Fibroblast of skin of left quadriceps (primary cell): Measurements from ENCODE around the gene RALGAPA2.
A peak's percentile ranks its signal among the peaks of the same experiment; 100 is the strongest.

Experiments used
- DNase-seq, 2 experiments: peaks; one replicate each; pipeline ENCODE4 v3.0.0-alpha.2; 2013; ENCODE audit warnings: low read depth in 2 of 2

The RALGAPA2 gene

DNA sequence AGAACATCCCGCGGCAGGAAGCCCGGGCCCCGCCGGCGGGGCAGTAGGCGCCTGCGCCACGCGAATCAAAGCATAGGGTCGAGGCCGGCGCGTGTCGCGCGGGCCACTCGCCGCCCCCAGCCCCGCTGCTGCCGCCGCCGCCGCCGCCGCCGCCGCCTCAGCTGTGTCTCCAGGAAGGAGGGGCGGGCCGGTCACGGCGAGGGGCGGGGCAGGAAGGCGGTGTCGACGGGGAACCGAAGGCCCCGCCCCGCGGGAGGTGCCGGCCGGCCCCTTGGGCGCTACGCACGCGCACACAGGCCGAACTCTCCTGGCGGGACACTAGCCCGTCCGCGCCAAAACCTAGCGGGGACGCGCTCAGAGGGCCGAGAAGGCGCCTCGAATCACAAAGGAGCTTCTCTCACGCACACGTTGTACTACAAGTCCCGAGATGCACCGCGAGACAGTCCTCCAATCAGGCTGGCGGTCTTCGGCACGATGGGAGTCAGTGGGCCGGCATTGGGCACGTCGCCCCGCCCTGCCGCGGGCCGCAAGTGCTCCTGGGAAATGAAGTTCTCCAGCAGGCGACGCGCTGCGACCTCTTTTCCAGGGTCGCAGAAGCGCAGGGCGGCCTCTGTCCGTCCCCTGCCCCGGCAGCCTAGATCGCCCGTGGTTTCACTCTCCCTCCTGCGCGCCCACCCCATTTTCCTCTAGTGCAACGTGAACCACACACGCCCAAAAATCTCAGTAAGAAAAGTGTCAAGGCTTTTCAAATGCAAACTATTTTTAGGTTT, at the start of gene RALGAPA2:
TSS of gene RALGAPA2 (minus strand) at position 171 of the 770 bp plus-strand sequence. CDS start at position 7, 164 bp downstream.
- peak; percentile 97 for DNase-seq

DNA sequence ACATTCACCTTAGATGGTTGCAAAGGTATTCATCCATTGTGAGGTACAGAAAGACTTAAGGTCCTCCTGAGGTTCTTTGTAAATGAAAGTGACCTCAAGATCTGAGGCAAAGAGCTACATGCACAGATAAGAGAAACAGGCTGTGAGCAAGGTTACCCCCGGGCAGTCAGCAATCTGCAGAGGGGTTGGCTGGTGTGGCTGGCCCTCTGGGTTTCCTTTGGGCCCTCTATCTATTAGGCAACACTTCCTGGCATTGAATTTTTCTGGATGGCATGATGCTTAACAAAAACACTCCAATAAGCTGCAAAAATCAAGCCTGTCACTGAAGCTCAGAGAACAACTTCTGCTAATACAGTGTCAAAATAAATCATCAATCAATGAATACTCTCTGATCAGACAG, 48.9 kb upstream of the RALGAPA2 start:
- no peak for DNase-seq

DNA sequence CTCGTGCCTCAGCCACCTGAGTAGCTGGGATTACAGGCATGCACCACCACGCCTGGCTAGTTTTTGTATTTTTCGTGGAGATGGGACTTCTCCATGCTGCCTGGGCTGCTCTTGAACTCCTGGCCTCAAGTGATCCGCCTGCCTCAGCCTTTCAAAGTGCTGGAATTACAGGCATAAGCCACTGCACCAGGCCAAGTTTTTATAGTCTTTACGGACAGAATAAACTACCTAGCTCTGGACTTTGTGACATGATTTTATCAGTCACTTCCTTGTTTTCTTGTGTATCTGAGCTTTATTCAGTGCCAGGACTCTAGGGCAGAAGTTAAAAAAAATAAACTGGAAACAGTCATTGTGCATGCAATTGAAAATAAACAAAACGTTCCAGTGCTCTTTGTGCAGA, 46.7 kb upstream of the RALGAPA2 start:
- DNase-seq, result no peak

DNA sequence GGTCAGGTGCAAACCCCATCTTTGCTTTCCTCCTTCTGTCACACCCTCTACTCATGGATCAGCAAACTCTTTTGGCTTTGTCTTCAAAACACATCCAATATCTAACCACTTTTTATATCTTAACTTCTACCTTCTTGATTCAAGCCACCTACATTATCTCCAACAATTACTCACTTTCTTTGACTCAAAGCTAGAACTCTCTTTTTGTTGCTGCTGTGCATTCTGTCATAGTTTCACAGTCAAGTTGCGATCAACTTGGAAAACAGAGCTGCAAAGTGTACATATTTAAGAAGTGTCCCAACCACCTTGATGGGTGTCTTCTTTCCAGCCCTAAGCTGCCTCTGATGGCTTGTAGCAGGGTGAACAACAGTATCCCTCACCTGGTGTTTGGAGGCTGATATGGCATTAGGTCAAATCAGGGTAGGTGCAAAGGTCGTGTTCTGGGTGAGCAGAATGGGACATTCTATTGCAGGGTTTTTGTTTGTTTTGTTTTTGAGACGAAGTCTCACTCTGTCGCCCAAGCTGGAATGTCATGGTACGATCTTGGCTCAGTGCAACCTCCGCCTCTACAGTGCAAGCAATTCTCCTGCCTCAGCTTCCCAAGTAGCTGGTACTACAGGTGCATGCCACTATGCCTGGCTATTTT, 43.4 kb upstream of the RALGAPA2 start:
- DNase-seq, result no peak

DNA sequence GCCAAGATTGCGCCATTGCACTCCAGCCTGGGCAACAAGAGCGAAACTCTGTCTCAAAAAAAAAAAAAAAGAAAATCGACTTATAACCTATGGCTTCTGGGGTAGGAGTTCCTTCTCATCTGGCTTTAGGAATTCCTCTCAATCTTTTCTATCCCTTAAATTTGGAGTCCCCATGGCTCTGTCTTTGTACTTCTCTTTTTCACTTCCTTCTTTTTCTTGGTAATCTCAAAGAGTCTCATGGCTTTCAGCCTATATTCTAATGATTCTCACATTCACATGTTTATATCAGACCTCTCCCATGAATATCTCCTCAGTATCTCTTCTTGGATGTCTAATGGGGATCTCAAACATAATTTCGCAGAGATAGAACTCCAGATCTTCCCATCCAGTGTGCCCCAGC, 42.8 kb upstream of the RALGAPA2 start:
- DNase-seq, result no peak

DNA sequence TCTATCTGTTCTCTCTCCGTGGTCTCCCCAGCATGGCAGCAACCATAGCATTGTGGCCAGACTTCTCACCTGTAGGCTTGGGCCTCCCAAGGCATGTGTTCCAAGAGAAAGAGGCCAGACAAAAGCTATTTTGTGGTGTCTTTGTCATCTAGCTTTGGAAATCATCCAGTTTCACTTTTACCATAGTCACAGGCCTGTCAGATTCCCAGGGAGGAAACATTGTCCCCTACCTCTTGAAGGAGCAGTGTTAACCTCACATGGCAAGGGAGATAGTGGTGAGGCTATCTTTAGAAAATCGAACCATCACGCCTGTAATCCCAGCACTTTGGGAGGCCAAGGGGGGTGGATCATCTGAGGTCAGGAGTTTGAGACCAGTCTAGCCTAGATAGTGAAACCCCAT, 42.3 kb upstream of the RALGAPA2 start:
- no peak for DNase-seq

DNA sequence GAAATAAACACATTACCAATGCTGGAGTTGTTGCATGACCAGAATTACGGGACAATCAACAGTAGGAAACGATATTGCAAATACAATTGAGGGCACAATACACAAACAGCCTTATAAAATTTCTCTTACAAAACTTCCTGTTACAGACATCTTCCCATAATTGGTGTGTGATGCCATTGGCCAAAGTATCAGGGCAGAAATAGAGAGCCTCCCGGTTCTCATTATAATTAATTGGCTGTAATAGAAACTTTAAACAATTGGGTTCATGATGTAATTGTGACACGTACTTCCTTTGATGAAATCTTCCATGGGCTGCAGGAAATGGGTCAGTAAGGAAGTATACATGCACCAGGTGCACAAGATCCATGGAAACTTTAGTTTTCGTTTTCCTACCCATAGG, 40.3 kb upstream of the RALGAPA2 start:
- DNase-seq, result no peak

DNA sequence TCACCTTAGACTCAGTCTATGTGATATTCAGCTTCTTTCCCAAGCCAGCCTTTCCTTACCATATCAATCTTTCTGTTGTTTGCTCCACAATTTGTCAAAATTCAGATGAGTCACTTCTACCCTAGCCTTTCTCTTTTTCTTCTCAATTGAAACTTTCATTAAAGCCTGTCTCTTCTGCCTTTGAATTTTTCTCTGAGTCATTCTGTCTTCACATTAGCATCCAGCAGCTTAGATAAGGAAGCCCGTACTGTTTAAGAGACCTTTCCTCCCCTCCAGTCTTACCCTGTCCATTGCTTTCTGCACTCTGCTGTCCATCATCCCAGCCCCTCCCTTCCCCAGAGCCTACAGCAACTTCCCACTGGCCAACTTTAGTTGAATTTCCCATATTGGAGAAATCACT, 34.9 kb upstream of the RALGAPA2 start:
- DNase-seq, result no peak

DNA sequence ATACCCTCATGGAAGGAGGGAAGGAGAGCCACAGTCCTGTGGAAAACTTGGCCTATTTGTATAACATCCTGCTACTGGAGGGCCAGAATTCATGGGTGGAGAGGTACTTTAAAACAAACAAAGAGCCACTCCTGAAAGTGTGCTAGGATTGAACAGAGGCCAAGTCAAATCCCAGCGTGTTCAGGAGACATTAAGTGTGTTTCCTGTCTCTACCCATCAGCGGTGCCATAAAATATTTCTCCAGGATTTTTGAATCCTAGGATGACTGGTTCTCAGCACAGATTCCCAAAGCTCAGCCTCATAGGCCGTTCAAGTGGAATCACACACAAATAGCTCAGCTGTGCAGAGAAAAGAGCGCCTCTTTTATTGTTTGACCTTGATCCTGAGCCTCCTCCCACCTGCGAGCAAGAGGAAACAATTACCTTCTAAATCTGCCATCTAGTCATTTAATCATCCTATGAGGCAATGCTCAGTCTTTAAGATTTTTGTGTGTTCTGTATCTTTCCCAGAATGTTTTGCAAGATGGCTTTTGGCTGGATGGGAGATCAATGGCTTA, 31.8 kb upstream of the RALGAPA2 start:
- no peak for DNase-seq

DNA sequence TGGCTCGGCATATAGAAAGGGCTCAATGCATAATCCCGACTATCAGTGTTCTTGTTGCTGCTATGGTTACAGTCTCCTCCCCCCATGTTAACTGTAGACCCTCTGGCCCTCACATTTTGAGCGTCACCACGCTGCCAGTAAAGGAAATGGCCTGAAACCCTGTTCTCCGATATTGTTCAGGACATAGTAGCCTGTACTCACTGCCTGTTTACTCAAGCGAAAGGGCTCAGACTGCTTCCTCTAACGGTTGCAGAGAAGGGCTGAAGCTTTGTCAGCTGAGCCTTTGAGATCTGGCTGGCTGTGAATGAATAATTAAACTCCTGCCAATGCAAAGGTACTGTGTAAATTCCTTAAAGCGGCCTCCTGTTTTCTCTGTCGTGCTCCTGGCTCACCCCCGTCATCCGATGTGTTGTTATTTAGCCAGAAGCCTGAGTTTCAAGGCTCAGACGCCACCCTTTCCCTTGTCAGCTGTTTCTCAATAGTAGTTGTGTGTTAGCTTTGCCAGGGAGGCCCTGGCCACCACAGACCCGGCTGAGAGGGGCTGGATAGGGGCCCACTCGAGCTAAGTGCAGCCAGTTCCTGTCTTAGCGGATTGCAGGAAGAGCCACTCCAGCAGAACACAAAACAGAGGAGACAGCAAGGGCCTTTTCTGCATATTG, 31.2 kb upstream of the RALGAPA2 start:
- DNase-seq, result no peak

DNA sequence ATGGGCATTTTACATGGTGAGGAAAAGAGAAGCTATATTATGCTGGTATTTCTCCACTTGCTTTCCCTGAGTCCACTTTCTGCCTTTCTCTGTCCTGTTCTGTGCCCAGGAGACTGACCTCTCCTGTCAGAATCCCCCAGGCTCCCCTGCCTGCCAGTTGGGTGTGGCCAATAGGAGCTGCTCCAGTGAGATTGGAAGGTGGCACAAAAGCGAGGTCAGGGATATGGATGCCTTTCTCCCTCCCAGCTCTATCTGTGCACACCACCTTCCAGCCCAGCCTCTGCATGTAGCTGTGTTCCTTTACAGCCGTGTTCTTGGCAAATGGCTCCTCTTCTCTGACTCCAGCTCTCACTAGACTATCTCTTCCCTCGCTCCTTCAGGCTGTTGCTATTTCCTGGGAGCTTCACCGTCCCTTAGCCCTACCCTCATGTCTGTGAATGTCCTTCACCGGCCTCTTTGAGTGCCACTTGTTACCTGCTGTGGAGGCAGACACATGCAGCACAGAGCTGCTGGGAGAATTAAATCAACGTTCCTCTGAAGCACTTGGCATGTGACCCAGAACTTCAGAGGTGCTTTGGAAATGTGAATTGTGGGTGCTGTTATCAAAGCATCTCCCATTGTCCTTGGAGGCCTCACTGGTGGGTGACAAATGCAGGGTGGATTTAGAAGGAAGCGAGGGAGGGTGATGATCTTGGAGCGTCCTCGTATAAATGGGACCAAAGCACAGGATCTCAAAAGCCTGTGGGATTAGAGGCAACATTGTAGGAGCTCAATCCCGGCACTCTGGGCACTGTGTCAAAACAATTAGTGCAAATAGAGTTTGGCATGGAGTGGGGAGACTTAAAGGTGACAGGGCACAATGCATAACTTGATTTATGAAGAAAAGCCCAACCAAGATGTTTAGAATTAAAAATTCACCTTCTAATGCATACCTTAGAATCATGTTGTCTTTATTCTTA, 28.9 kb upstream of the RALGAPA2 start:
- no peak for DNase-seq

DNA sequence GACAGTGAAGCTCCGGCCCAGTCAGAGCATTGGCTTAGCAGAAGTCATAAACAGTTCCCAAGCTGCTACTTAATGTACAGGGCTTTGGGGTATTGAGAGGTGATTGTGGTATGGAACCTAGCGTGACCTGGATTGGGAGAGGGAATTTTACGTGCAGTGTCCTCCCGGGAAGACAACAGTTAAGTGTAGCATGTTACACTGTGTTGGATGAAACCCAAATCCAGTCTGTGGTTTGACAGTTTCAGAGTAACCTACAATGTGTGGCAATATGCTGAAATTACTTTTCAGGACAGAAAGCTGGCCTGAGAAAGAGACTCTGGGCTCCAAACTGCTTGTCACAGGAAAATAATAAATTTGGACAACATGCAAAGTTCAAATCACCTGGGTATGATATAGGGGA, 28.1 kb upstream of the RALGAPA2 start:
- DNase-seq, result no peak

DNA sequence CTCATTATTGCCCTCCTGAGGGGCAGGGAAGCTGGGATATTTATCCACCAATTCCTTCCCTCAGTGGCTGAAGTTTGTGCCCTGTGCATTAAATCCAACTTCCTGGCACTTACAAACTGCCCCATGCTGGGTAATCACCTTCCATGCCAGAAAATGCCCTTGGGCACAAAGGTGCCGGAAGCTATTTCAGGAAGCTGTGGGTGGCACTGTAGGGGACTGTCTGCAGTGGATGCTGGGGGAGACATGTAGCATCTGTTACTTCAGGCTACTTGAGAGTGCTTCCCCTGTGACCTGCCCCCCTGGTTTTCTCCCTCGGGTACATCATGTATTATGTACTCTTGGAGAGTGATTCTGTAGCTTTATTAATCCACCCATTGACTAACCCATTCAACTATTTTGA, 24.7 kb upstream of the RALGAPA2 start:
- DNase-seq, result no peak

DNA sequence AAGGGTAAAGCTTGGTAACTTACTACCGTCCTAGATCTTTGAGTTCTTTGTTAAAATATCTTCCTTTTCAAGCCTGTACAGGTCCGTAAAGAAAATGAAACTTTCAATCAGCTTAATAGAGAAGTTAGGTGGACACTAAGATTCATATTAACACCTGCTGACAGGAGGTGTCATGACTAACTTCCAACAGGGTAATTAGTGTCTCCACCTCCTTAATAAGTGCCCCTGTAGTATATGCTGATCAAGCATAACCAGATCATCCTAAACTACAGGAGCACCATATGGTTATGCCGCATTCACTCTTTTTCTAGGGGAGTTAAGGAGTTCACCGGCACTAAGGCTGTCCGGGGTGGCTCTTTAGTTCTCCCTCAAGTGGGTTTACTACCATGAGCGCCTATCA, 23.9 kb upstream of the RALGAPA2 start:
- DNase-seq, result no peak

DNA sequence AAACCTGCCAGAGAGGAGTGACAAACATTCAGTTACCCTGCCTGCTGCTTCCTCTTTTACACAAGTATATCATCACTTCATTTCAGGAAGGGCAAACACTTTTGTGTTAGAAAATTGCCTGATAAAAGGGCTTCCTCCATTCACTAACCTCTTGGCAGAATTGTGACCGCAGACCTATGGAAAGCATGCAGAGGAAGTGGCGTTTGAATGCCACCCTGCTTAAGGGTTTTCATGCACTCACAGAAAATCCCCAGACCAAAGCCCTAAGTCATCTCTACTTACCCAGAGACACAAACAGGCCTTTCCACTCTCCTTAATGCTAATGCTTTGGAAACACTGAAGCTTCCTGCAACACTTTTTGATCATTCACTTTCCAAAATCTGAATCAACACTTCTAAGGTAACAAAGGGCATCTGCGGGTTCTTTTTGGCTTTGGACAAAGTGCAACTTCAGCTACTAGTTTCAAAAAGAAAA, 22.1 kb upstream of the RALGAPA2 start:
- DNase-seq, result no peak

DNA sequence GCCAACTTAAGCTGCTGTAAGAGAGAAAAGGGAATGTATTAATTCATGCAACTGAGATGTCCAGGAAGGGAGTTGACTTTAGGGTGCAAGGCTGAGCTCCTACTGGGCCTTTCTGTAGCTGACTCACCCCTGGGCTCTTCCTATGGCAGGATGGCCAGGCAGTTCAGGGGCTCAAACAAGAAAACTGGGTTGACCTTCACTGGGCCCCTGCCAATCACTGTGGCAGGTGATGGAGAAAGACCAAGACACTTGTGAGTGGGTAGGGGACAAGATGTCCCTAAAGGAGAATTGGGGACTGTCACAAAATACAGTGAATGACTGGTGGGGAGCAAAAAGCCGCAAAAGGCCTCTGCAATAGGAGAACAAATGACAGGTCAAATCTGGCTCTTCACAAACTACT, 21.5 kb upstream of the RALGAPA2 start:
- DNase-seq, result no peak

DNA sequence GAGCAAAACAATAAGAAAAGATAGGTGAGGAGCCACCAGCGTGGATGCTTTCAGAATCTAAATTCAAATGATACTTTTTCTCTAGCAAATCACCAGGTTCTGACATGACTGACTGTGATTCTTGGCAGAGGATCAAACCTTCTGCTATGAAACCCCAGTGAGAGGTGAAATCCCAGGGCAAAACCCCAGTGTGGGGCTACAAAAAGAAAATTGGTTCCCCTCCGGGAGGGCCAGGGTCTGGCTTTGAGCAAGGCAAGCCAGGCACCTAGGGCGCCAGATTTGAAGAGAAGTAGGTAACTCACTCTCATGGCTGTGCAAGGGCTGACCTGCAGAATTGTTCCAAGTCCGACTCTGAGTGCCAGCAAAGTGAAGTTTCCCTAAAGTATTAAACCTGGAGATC, 20.2 kb upstream of the RALGAPA2 start:
- DNase-seq, result no peak

DNA sequence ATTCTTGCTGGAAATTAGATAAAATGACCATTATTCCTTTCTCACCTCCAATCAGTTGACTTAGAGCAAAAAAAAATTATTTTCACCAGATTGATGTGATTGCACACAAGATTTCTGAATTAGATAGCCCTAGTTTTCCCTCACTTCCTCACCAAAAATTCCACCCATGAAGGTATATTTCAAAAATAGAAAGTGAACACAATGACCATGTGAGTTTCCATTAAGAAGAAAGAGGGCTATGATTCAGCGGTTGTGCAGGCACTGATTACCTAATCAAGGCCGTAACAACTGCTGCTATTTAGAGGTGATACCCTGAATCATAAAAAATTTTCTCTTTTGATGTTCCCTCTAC, 19.5 kb upstream of the RALGAPA2 start:
- no peak for DNase-seq

DNA sequence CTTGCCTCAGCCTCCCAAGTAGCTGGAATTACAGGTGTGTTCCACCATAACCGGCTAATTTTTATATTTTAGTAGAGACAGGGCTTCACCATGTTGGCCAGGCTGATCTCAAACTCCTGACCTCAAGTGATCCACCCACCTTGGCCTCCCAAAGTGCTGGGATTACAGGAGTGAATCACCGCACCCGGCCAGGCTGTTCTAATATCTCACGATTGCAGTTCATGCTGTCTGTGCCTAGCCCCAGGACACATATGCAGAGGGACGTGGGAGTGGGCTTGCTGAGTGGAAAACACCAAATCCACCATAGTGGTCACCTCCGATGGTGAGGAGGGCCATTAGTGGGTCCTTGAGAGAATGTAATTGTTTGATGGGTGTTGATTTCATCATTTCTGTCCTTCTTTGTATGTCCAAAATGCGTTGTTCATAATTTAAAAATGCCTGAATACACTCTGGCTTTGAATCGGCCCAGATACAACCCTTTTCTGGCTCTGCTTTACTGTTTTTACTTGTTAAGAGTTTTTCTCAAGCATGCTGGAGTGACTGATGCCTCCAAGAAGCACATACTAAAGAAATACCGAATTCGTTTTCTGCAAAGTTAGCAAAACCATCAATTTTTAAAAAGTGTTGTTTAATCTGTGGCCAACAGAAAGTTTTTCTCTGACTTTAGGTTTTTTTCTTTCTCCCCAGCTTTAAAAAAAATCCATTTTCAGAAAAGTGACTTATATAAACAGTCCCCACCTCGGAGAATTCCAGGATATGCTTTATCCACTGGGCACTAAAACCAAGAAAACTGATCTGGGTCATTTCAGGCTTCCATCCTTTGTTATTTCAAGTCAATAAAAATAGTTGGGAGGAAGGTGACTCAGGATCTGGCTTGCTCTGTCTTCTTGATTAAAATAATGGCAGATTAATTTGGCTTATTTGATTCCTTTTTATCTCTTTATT, 18.8 kb upstream of the RALGAPA2 start:
- DNase-seq, result no peak

DNA sequence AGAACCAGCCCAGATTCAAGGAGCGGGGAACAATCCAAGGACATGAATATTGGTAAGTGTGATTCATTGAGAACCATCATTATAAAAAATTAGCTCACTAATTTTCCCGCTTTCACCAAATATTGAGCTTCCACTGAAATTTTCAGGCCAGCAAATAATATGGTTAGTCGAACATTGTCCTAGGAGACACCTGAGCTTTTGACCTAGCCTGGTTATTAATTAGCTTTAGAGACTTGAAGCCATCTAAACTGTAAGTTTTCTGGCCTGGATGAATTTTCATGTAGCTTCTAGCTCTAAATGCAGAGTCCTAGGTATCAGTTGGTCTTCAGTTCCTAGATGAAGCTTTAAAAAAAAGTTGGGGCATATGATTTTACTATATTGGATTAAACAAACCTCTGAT, 17.1 kb upstream of the RALGAPA2 start:
- no peak for DNase-seq
